GM21515 (cell line): Measurements from ENCODE around the gene QSOX1.
"Not testable (repeated sequence)": the region's sequence is repeated elsewhere in the genome, so short reads cannot be mapped to it uniquely, and the experiment has no call there.

Source experiments
- ATAC-seq: cut with Tn5 transposase; IDR thresholded peaks from one replicate; pipeline ENCODE4 v1.9.1; 2021; ENCODE audit not compliant: unreplicated experiment

QSOX1 gene

DNA sequence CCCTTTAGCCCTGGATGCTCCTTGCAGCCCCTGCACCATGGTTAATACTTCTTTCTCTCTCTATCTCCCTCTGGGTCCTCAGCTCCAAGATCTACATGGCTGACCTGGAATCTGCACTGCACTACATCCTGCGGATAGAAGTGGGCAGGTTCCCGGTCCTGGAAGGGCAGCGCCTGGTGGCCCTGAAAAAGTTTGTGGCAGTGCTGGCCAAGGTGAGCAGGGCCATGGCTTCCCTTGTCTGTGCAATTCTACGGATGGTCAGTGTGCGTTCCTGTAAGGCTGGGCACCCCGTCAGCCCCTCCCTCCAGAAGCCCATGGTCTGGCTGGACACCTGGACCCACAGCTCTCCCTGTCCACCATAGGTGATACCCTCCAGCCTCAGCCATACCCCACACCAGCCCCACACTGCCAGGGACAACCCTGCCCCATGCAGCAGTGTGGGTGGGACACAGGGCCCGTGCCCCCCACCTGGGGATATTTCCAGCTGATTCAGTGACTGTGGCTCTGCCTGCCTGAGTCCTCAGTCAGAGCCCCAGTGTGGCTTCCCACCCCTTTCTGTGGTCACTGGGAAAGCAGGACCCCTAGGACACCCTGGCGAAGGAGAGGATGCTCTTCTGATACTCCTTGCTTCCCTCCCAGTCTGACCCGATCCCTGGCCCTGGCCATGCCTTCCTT is 31.4 kb downstream of the QSOX1 start:
- no peak for ATAC-seq

GRCh38 chr1:180186831-180187230 is 32.2 kb downstream of the QSOX1 start:
- no peak for ATAC-seq

GRCh38 chr1:180187626-180188025 is 33.0 kb downstream of the QSOX1 start:
- ATAC-seq = no peak

DNA sequence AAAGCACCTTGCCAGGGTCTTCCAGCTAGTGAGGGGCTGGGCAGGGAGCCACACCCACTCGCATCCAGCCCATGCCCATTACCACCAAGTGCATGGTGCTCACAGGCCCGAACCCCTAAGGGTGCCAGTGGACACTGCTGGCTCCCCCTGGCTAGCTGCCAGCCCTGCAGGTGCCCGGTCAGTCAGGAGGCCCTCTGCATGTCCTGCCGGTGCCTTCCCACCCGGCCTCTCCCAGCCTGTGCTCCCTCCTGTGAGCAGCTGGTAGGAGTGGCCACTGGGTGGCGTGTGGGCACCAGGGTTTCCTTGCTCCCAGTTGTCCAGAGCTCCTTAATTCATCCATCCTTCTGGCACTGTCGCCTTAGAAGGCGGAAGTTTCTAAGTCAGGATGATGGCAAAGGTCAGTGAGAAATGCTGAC is 33.4 kb downstream of the QSOX1 start:
- no peak for ATAC-seq

DNA sequence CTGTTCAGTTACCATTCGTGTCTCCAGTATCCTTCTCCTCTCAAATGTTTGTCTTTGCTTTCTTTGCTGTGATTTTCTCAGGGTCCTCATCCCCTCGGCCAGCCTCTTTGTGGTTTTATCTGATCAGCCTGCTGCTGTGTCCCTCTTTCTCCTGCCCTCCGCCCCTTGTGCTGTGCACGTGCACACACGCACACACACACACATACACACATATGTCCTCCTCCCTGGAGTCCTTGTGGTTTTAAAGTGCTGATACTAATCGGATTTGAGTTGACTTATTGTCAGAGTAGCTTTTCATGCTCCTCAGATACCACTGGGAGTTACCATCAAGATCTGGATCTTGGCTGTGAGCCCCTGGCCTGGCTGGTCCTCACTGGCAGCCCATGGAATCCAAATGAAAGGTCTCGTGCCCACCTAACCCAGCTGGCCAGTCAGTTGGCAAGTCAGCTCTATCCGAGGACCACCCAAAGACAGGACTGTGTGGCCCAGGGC is 34.1 kb downstream of the QSOX1 start:
- no peak for ATAC-seq

DNA sequence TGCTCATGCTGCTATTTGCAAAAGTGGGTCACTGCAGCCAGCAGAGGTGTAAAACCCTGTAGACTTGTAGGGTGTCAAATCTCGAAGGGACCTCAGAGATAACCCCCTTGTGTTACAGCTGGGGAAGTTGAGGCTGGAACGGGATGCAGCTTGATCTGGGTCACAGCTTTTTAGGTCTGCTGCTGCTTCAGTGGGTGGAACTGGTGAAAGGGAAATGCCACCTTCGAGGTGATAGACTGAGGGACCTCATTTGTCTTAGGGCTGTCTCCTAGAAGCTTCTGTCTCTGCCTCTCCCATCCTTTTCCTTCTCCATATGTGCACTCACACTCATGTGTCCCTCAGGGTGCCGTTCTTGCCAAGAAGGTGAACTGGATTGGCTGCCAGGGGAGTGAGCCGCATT is 35.4 kb downstream of the QSOX1 start:
- no peak for ATAC-seq

DNA sequence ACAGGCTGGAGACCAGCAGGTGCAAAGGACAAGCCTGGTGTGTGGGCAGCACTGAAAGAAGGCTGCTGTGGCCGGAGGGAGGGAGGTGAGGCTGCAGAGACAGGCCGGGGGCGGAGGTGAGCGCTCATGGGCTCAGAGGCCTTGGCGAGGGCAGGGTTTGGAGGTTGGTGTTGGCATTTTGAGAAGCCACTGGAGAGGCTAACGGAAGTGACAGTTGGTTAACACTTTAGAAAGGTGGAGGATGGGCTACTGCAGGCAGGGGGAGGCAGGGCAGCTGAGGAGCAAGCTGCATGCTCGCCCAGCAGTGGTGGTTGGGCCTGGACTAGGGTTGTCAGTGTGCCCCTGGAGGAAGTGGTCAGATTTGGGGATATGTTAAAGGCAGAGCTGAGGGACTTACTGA is 37.5 kb downstream of the QSOX1 start:
- no peak for ATAC-seq

- no peak for ATAC-seq
Observed at GRCh38 chr1:180193141-180194047, 38.7 kb downstream of the QSOX1 start.

DNA sequence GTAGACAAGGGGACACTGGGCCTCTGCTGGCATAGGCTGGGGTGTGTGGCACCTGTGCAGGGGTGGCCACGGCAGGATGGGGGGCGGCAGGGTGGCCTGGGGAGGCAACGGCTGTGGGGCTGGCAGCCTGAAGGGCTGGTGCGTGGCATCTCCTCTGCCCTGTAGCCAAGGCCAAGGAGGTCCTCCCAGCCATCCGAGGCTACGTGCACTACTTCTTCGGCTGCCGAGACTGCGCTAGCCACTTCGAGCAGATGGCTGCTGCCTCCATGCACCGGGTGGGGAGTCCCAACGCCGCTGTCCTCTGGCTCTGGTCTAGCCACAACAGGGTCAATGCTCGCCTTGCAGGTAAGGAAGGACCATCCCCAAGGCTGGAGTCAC is 39.4 kb downstream of the QSOX1 start:
- no peak for ATAC-seq

DNA sequence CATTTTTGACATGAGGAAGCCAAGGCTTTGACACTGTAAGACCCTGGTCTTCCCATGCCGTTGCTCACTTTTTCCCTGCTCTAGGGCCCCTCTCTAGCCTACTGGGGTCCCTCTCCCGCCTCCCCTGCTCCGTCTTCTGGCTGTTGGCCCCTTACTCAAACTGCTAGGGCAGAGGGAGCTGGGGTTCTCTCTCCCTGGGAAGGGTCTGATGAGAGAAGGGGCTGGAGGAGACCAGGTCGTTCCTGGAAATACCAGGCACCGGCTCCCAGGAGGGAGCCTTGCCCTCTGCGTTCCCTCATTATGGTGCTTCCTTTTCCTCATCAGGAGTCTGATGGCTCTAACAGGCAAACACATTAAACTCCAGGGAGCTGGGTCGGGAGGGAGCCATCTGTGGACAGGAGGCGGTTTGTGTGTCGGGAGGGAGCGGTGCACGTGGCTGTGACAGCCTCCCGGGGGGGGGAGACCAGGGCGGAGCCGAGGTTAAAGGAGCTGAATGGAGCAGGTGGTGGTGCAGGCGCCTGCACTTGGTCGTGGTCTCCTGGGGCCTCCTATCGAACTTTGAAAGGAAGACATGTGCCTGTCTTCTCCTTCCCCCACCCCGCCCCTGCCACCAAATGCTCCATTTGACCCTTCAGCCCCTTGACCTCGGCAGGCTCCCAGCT is 40.0 kb downstream of the QSOX1 start:
- ATAC-seq = no peak

DNA sequence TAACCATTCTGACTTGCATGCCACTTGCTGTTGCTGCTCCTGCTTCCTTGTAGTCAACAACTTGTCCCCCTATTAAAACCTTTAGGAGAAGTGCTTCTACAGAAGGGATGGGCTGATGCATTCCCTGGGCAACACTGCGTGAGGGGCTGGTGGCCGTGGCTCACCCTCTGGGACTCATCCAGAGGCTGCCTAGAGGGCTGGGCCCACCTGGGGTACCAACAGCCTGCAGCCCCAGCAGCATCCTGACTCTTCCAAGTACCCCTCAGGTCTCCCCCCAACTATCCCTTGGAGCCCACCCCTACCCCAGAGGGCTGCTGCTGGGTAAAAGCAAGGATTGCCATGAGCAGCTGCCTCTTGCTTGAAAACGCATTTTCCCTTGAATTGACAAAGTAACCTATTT is 40.7 kb downstream of the QSOX1 start:
- ATAC-seq = no peak

- no peak for ATAC-seq
Observed at GRCh38 chr1:180195916-180196315, 41.2 kb downstream of the QSOX1 start.

DNA sequence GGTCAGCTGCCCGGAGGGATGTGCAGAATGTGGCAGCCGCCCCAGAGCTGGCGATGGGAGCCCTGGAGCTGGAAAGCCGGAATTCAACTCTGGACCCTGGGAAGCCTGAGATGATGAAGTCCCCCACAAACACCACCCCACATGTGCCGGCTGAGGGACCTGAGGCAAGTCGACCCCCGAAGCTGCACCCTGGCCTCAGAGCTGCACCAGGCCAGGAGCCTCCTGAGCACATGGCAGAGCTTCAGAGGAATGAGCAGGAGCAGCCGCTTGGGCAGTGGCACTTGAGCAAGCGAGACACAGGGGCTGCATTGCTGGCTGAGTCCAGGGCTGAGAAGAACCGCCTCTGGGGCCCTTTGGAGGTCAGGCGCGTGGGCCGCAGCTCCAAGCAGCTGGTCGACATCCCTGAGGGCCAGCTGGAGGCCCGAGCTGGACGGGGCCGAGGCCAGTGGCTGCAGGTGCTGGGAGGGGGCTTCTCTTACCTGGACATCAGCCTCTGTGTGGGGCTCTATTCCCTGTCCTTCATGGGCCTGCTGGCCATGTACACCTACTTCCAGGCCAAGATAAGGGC is 41.9 kb downstream of the QSOX1 start:
- no peak for ATAC-seq

DNA sequence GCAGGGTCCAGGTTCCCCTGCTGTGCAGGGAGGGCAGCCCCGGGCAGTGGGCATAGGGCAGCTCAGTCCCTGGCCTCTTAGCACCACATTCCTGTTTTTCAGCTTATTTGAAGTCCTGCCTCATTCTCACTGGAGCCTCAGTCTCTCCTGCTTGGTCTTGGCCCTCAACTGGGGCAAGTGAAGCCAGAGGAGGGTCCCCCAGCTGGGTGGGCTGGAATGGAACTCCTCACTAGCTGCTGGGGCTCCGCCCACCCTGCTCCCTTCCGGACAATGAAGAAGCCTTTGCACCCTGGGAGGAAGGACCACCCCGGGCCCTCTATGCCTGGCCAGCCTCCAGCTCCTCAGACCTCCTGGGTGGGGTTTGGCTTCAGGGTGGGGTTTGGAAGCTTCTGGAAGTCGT is 42.6 kb downstream of the QSOX1 start:
- no peak for ATAC-seq

- no peak for ATAC-seq
Observed at GRCh38 chr1:180198196-180198595, 43.5 kb downstream of the QSOX1 start.

DNA sequence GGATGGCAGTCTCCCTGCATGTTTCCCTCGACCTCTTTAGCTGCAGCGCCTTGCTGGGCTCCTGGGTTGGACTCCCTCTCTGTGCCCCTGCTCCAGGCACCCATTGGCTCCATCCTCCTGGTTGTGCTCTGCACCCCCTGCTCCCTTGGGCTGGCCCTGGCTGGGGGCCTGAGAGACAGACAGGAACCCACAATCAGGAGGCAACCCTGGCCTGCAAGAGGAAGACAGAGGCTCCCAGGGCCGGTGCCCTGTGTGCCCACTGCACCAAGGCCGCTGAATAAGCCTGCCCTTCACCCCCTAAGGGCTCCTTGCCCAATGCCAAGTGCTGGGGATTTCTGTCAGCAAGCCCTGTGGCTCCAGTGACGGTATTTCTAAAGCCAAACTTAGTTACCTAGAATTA is 43.9 kb downstream of the QSOX1 start:
- no peak for ATAC-seq

DNA sequence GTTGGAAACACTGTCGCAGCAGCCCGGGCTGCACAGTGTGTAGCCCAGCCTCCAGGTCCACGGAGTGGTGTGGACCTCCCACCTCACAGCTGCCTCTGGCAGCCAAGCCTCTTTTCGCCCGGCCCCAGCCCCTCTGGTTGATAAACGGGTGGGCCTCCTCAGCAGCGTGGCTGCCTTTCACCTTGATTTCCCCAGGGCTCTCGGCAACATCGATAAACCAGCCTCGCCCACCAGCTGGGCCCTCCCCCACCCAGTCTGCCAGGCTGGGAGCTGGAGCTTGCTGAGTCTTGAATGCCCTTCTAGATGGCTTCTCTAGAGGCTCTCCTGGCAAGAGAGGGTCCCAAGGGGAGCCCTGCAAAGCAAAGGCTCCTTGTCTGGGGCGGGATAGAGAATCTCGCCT is 44.3 kb downstream of the QSOX1 start:
- no peak for ATAC-seq

DNA sequence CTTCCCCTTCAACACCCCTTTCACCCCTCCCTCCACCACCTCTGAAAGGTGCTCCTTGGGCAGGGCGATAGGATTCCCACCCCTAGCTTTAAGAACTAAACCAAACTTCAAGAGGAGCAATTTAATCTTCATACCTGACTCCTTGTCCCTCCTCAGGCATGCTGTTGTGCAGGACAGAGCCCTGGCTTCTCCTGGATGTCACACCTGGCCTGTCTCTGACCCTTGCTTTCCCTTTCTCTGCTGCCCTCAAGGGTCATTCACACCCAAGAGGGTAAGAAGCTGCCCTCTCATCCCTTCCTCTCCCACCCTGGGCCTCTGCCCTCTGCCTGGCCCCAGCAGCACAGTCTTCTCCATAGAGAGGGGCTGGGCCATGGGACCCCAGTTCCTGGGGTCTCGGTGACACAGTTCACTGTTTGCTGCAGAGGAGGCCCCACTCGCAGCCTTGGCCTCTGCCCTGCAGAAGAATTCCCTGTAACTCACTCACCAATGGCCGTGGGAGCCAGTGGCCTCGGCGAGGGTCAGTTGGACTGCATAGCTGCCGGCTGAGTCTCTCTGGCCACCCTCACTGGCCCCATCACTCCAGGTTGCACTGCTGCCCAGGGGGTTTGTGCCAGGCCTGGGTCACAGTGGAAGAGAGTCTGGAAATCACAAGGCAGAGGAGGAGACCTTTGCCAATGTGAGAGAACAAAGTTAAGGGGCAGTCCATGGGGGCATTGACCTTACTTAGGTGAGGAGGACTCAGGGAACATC is 47.0 kb downstream of the QSOX1 start:
- no peak for ATAC-seq

- ATAC-seq = not testable (repeated sequence)
Observed at GRCh38 chr1:180202588-180202987, 47.9 kb downstream of the QSOX1 start.

- ATAC-seq = no peak
Observed at GRCh38 chr1:180204231-180204630, 49.6 kb downstream of the QSOX1 start.

DNA sequence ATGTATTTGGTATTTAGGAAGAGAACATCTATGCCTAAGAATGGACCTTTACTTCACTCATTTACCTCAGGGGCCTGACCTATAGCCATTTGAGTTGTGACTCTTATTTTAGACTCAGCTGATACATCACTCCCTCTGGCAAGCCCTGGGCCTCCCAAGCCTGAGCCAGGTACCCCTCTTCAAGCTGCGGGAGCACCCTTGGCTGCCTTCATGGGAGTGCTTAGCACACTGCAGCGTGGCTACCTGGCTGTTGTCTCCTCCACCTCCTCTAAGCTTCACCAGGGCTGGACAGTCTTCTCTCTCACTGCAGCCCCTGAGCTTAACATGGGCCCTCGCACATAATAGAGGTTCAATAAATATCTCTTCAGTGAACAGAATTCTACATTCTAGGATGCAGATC is 51.9 kb downstream of the QSOX1 start:
- no peak for ATAC-seq
